ENCODE measurements around the gene C1orf53.
"Not testable (repeated sequence)": the region's sequence is repeated elsewhere in the genome, so short reads cannot be mapped to it uniquely, and the experiment has no call there.

Gene C1orf53

GRCh38 chr1:197942042-197942441 lies 39.6 kb downstream of the C1orf53 start:
- no peak for DNase-seq (ENCODE audit: low read depth)
- H3K4me3 ChIP-seq (ENCODE audit: low read depth, low read length) = no peak overlapping the region
- TF ChIP-seq POLR2A (IDR thresholded peaks at IDR 0.05; ENCODE audit: extremely low read depth, insufficient read length) = no peak
- no peak for TF ChIP-seq CTCF (IDR thresholded peaks at IDR 0.05; ENCODE audit: low read depth, low read length)
- TF ChIP-seq MYC (IDR thresholded peaks at IDR 0.05; ENCODE audit: low read depth, low read length) = no peak
- TF ChIP-seq MAX (IDR thresholded peaks at IDR 0.05; ENCODE audit: low read depth, low read length) = no peak

- no peak for DNase-seq (ENCODE audit: low read depth)
- no peak for TF ChIP-seq CTCF (IDR thresholded peaks at IDR 0.05; ENCODE audit: low read depth, low read length)
- TF ChIP-seq MYC (IDR thresholded peaks at IDR 0.05; ENCODE audit: low read depth, low read length) = no peak
- no peak for TF ChIP-seq POLR2A (IDR thresholded peaks at IDR 0.05; ENCODE audit: extremely low read depth, insufficient read length)
- TF ChIP-seq MAX (IDR thresholded peaks at IDR 0.05; ENCODE audit: low read depth, low read length) = no peak
- no peak overlapping the region for H3K4me3 ChIP-seq (ENCODE audit: low read depth, low read length)
These were observed 42.1 kb downstream of the C1orf53 start for GRCh38 chr1:197944485-197944884.

GRCh38 chr1:197948926-197949899 lies 46.8 kb downstream of the C1orf53 start:
- TF ChIP-seq CTCF (IDR thresholded peaks at IDR 0.05; ENCODE audit: low read depth, low read length) (no peak), POLR2A (IDR thresholded peaks at IDR 0.05; ENCODE audit: extremely low read depth, insufficient read length) (no peak), MYC (IDR thresholded peaks at IDR 0.05; ENCODE audit: low read depth, low read length) (no peak), MAX (IDR thresholded peaks at IDR 0.05; ENCODE audit: low read depth, low read length) (no peak)
- DNase-seq (ENCODE audit: low read depth) = no peak
- H3K4me3 ChIP-seq (ENCODE audit: low read depth, low read length) = no peak overlapping the region

GRCh38 chr1:197951089-197951488 lies 48.7 kb downstream of the C1orf53 start:
- DNase-seq (ENCODE audit: low read depth) = no peak
- TF ChIP-seq MAX (IDR thresholded peaks at IDR 0.05; ENCODE audit: low read depth, low read length) (no peak), MYC (IDR thresholded peaks at IDR 0.05; ENCODE audit: low read depth, low read length) (no peak), CTCF (IDR thresholded peaks at IDR 0.05; ENCODE audit: low read depth, low read length) (no peak), POLR2A (IDR thresholded peaks at IDR 0.05; ENCODE audit: extremely low read depth, insufficient read length) (no peak)
- H3K4me3 ChIP-seq (ENCODE audit: low read depth, low read length) = no peak overlapping the region

- H3K4me3 ChIP-seq (ENCODE audit: low read depth, low read length) = no peak overlapping the region
- DNase-seq (ENCODE audit: low read depth) = no peak
- TF ChIP-seq MAX (IDR thresholded peaks at IDR 0.05; ENCODE audit: low read depth, low read length) = no peak
- TF ChIP-seq MYC (IDR thresholded peaks at IDR 0.05; ENCODE audit: low read depth, low read length) = no peak
- TF ChIP-seq POLR2A (IDR thresholded peaks at IDR 0.05; ENCODE audit: extremely low read depth, insufficient read length) = no peak
- no peak for TF ChIP-seq CTCF (IDR thresholded peaks at IDR 0.05; ENCODE audit: low read depth, low read length)
These were observed 49.3 kb downstream of the C1orf53 start for GRCh38 chr1:197951617-197952175.

GRCh38 chr1:197953472-197953871 lies 51.0 kb downstream of the C1orf53 start:
- not testable (repeated sequence) for H3K4me3 ChIP-seq (ENCODE audit: low read depth, low read length); DNase-seq (ENCODE audit: low read depth)
